ENCODE results near the gene FBXO27. TPM values are rescaled to one million over a fixed set of nuclear protein-coding genes. Genes with fewer than 3 reads are reported as not detected.

FBXO27 gene
- total and polyA plus RNA-seq, 2 of the 8 experiments (the other 6 are each of a cell fraction or from before 2014, with no cell fraction given) = 10.9 to 25.5 TPM

- H3K56ac ChIP-seq (replicated peaks; ENCODE audit: insufficient read length, low read depth, low read length) = no peak overlapping the region
- 95% methylated on average over 6 of the region's 6 CpGs; no CpG with 5 or more reads in 1 of the 2 experiments for WGBS, 2 experiments (ENCODE audit: extremely low coverage in 1 of 2, insufficient coverage in 1 of 2, insufficient read length in 1 of 2, insufficient replicate concordance in 2 of 2, low coverage in 1 of 2, low lambda C conversion rate in 2 of 2, missing lambda C conversion rate in 1 of 2)
These were observed 23.3 kb downstream of the FBXO27 start for GRCh38 chr19:39009001-39009400.

More at GRCh38 chr19:39009001-39009400, 23.3 kb downstream of the FBXO27 start:
- FAIRE-seq (no peak), DNase-seq (ENCODE audit: low read depth in 1 of 2, low spot score in 2 of 2) (no peak)
- H3K18ac ChIP-seq (ENCODE audit: extremely low read depth, low read length) = no peak overlapping the region
- H3K27me3 ChIP-seq (replicated peaks in 1 of 4; ENCODE audit: control insufficient read depth in 3 of 4, extremely low read depth in 1 of 4, insufficient read depth in 3 of 4, low read length in 3 of 4) = no peaks in the 10 kb centered on the region
- no peak overlapping the region for H2AFZ ChIP-seq (ENCODE audit: low read length)
- H4K20me1 ChIP-seq (replicated peaks in 1 of 2; ENCODE audit: control insufficient read depth in 1 of 2, insufficient read depth in 2 of 2, low read length in 2 of 2) = no peaks in the 10 kb centered on the region
- H3K4ac ChIP-seq (replicated peaks; ENCODE audit: insufficient read length, low read depth, low read length) = no peak overlapping the region
- H2BK15ac ChIP-seq (ENCODE audit: low read length) = no peak overlapping the region
- no peak overlapping the region for H3K4me2 ChIP-seq (ENCODE audit: insufficient read depth in 1 of 2, low read depth in 2 of 2, low read length in 2 of 2)
- no peaks in the 10 kb centered on the region; a peak in 1 of 8 replicates for H3K36me3 ChIP-seq (ENCODE audit: control insufficient read depth in 2 of 4, insufficient read depth in 4 of 4, low read length in 3 of 4)
- H3K79me1 ChIP-seq (ENCODE audit: low read depth, low read length) = no peaks in the 10 kb centered on the region
- H2AK5ac ChIP-seq (ENCODE audit: low read depth, low read length) = no peak overlapping the region
- H3K14ac ChIP-seq (ENCODE audit: insufficient read length) = no peak overlapping the region
- ChIA-PET POLR2A (ENCODE audit: partially characterized antibody) (no interaction called here), CTCF (ENCODE audit: partially characterized antibody) (interaction anchor here (0.9 kb wide), 1 partner anchor 13 kb away, joined by 3 read pairs; no protein-coding TSS in a partner anchor)
- TF ChIP-seq BACH1 (IDR thresholded peaks at IDR 0.05; ENCODE audit: low read length) (no peak), TBP (IDR thresholded peaks at IDR 0.05; ENCODE audit: low read depth, low read length) (no peak)
- no peaks in the 10 kb centered on the region for H3K9me3 ChIP-seq (ENCODE audit: insufficient read depth in 2 of 2, low read depth in 1 of 2, low read length in 1 of 2)
- no peaks in the 10 kb centered on the region for H3K23me2 ChIP-seq (ENCODE audit: low read depth, low read length)
- no peak overlapping the region for H2BK20ac ChIP-seq (ENCODE audit: low read length)
- no peak overlapping the region for H3K23ac ChIP-seq (ENCODE audit: insufficient read length)
- H3K9ac ChIP-seq (replicated peaks in 1 of 4; ENCODE audit: extremely low read depth in 1 of 4, low read depth in 3 of 4, low read length in 3 of 4) = no peak overlapping the region
- H4K5ac ChIP-seq (ENCODE audit: insufficient read length, low read depth, low read length) = no peak overlapping the region
- H3K27ac ChIP-seq (ENCODE audit: low read depth, low read length) = no peak overlapping the region
- H2BK5ac ChIP-seq (ENCODE audit: low read depth, low read length) = no peak overlapping the region
- no peak overlapping the region for H2BK120ac ChIP-seq (replicated peaks; ENCODE audit: low read depth, low read length)
- no peak overlapping the region for H3K4me3 ChIP-seq (ENCODE audit: extremely low read depth in 1 of 4, insufficient read depth in 2 of 4, low read depth in 3 of 4, low read length in 4 of 4)
- 0 out of 7 replicates have a peak, but pooled peaks cover 0 to 2% (median 0%) of the 10 kb centered on the region in 4 experiments for H3K4me1 ChIP-seq (replicated peaks in 1 of 4; ENCODE audit: control insufficient read depth in 3 of 4, insufficient read depth in 4 of 4, low read length in 3 of 4)
- no peak overlapping the region for H4K8ac ChIP-seq (ENCODE audit: extremely low read depth, insufficient read depth, low read length)
- no peak overlapping the region for H4K91ac ChIP-seq (replicated peaks; ENCODE audit: insufficient read length, low read length)
- no peak overlapping the region for H2BK12ac ChIP-seq (ENCODE audit: low read depth, low read length)
- no peaks in the 10 kb centered on the region for H3K79me2 ChIP-seq (ENCODE audit: control insufficient read depth in 1 of 2, insufficient read depth in 2 of 2, low read length in 2 of 2)

Data from H1 (cell line).